Effector memory CD4-positive, alpha-beta T cell (primary cell): ENCODE data around the gene THAP10.
"Not testable (repeated sequence)": the region's sequence is repeated elsewhere in the genome, so short reads cannot be mapped to it uniquely, and the experiment has no call there.

Source experiments
- DNase-seq, 3 donors: peaks; one replicate each; pipeline ENCODE4 v3.0.0-alpha.2; 2020
- H3K27ac ChIP-seq: 2 replicates; pipeline ENCODE4 v1.7.0; 2013; ENCODE audit warnings: mild to moderate bottlenecking, low read length, moderate library complexity; ENCODE audit not compliant: insufficient read depth, poor library complexity, severe bottlenecking
- H3K27me3 ChIP-seq: replicated peaks from 2 replicates; pipeline ENCODE4 v1.7.0; 2013; ENCODE audit warnings: mild to moderate bottlenecking, low read length; ENCODE audit not compliant: insufficient read depth, control insufficient read depth, poor library complexity, severe bottlenecking
- H3K36me3 ChIP-seq: 2 replicates; pipeline ENCODE4 v1.7.0; 2013; ENCODE audit warnings: mild to moderate bottlenecking, low read length, moderate library complexity; ENCODE audit not compliant: control insufficient read depth, insufficient read depth
- H3K4me1 ChIP-seq: 2 replicates; pipeline ENCODE4 v1.7.0; 2013; ENCODE audit warnings: low read length, mild to moderate bottlenecking; ENCODE audit not compliant: control insufficient read depth, insufficient read depth, poor library complexity, severe bottlenecking
- H3K4me3 ChIP-seq: 2 replicates; pipeline ENCODE4 v1.7.0; 2013; ENCODE audit warnings: low read length, low read depth, mild to moderate bottlenecking; ENCODE audit not compliant: insufficient read depth, poor library complexity, severe bottlenecking
- H3K9me3 ChIP-seq: 2 replicates; pipeline ENCODE4 v1.7.0; 2013; ENCODE audit warnings: mild to moderate bottlenecking, low read length, moderate library complexity; ENCODE audit not compliant: control insufficient read depth

The THAP10 gene

DNA sequence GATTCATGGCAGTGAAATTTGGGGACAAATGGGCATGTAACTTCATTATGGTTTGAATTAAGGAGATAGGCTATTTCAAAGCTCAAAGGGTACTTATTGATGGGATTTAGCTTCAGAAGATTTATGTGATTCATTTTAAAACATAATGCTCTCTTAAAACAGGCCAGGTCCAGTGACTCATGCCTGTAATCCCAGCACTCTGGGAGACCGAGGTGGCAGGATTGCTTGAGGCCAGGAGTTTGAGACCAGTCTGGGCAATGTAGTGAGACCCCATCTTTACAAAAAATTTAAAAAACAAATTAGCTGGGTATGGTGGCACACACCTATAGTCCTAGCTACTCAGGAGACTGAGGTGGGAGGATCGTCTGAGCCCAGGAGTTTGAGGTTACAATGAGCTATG, 11.5 kb downstream of the THAP10 start:
- DNase-seq, result no peak
- Histone ChIP-seq H3K27ac (no peak overlapping the region), H3K9me3 (no peaks in the 10 kb centered on the region), H3K4me3 (no peak overlapping the region), H3K27me3 (no peaks in the 10 kb centered on the region), H3K4me1 (no peaks in the 10 kb centered on the region), H3K36me3 (no peaks in the 10 kb centered on the region)

DNA sequence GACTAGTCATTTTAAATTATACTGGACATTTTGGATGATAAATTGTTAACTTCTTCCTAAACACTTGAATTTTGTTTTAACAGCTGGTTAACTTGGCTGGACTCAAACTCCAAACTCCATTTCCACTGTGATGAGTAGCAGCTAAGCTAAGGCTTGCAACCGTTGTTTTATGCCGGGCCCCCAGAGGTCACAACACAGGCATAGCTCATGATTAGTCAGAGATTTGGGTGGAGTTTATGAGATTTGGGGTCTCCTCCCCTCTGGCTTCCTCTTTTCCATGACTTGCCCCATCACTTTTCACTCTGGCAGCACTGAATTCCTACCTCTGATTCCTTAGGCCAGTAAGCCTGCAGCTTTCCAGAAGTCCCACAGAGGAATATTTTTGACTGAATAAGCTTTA, 12.8 kb downstream of the THAP10 start:
- H3K4me3 ChIP-seq, result no peak overlapping the region
- no peak overlapping the region for H3K27ac ChIP-seq
- no peaks in the 10 kb centered on the region for H3K4me1 ChIP-seq
- H3K36me3 ChIP-seq, result no peaks in the 10 kb centered on the region
- DNase-seq, result no peak
- no peaks in the 10 kb centered on the region for H3K9me3 ChIP-seq
- no peaks in the 10 kb centered on the region for H3K27me3 ChIP-seq

DNA sequence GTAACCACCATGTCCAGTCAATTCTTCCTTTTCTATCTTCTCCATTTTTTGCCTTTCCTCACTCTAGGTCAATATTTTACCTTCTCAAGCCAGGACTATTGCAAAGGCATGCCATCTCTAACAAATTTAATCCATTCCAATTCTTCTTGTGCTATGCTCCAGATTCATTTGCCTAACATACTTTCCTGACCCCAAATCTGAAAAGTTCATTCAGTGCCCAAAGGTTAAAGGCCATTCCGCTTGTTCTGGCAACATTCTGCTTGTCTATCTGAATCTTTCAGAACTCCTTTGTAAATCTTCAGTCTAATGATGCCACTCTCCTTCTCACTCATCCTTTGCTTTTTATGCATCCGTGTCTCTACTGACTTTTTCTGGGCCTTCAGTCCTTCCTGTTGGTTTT, 15.6 kb downstream of the THAP10 start:
- DNase-seq, result no peak
- H3K4me1 ChIP-seq, result no peaks in the 10 kb centered on the region
- no peak overlapping the region for H3K27ac ChIP-seq
- no peak overlapping the region for H3K4me3 ChIP-seq
- H3K36me3 ChIP-seq, result no peaks in the 10 kb centered on the region
- no peaks in the 10 kb centered on the region for H3K27me3 ChIP-seq
- no peaks in the 10 kb centered on the region for H3K9me3 ChIP-seq

DNA sequence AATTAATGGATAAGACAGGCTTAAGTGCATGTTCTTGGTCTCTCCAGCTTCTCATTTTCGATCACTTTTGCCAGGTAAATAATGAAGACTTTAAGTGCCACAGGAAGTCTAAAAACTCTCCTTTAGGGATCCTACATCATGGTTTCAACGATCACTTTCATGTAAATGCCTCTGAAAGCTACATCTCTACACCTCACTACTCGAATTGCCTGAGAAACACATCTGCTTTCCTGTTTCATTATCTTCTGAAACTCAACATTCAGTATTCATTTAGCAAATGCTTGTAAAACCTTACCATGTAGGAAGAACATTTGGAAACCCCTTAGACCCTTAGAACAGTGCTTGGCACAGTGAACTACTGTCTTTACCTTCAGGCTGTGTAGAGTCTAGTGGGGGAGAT, 16.2 kb downstream of the THAP10 start:
- H3K27me3 ChIP-seq, result no peaks in the 10 kb centered on the region
- no peaks in the 10 kb centered on the region for H3K36me3 ChIP-seq
- no peaks in the 10 kb centered on the region for H3K4me1 ChIP-seq
- no peak overlapping the region for H3K27ac ChIP-seq
- no peak for DNase-seq
- no peak overlapping the region for H3K4me3 ChIP-seq
- no peaks in the 10 kb centered on the region for H3K9me3 ChIP-seq

DNA sequence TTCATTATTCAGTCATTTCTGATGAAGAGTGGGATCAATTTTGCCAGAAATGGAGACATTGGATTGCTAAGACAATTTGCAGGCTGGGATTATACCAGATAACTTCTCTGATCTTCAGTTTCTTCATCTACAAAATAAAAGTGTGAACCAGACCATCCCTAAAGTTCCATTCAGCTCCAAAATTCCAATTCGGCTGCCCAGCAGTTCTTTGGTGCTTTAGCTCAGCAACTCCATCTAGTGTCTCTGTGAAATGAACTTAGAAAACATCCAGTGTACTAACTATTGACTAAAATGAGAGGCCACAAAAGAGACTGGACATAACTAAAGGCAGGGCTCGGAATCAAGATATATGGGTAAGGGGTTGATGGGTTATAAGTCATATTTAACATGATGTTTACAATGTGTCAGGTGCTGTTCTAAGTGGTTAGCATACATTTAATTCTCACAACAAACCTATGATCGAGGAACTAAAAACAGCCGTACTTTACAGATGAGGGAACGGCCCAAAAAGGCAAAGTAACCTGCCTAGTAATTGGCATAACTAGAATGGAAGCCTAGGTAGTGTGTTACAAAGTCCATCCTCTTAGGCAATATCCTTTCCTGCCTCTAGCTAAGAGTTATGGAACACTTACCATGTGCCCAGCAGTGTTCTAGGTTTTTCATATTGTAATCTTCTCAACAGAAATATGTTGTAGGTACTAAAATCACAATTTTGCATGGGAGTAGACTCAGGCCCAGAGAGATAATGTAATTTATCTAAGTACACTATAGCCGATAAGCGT, 17.0 kb downstream of the THAP10 start:
- H3K27ac ChIP-seq, result no peak overlapping the region
- H3K4me1 ChIP-seq, result no peaks in the 10 kb centered on the region
- H3K36me3 ChIP-seq, result no peaks in the 10 kb centered on the region
- DNase-seq, result no peak
- H3K9me3 ChIP-seq, result no peaks in the 10 kb centered on the region
- no peak overlapping the region for H3K4me3 ChIP-seq
- H3K27me3 ChIP-seq, result no peaks in the 10 kb centered on the region

DNA sequence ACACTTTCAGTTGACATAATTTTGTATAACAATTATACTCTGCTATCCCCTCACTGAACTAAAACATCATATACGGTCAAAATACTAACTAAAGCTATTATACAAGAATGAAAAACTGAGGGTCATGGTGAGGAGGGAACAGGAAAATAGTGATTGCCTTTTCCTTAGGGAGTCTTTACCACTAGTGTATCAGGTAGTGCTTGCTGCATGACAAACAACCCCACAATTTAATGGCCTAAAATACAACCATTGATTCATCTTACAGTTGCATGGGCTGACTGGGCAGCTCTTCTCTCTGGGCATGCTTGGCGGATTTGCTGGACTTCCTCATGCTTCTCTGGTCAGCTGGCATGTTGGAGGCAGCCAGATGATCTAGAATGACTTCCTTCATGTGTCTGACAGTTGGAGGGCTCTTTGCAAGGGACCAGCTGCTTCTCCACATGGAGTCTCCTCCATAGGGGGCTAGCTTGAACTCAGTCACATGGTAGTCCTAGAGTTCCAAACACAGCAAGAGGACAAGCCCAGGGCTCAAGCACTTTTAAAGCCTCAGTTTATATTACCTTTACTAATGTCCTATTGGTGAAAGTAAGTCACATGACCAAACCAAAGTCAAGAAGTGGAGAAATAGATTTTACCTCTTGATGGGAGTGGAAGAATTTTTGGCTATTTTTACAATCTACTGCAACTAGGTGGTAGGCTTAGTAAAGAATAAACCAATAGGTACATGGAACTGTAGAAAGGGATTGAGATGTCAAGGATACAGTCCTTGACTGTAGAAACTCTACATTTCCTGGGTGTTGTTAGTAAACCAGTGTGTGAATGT, 18.8 kb downstream of the THAP10 start:
- H3K27me3 ChIP-seq, result no peaks in the 10 kb centered on the region
- H3K36me3 ChIP-seq, result no peaks in the 10 kb centered on the region
- no peaks in the 10 kb centered on the region for H3K9me3 ChIP-seq
- DNase-seq, result no peak
- H3K27ac ChIP-seq, result no peak overlapping the region
- H3K4me3 ChIP-seq, result no peak overlapping the region
- no peaks in the 10 kb centered on the region for H3K4me1 ChIP-seq

DNA sequence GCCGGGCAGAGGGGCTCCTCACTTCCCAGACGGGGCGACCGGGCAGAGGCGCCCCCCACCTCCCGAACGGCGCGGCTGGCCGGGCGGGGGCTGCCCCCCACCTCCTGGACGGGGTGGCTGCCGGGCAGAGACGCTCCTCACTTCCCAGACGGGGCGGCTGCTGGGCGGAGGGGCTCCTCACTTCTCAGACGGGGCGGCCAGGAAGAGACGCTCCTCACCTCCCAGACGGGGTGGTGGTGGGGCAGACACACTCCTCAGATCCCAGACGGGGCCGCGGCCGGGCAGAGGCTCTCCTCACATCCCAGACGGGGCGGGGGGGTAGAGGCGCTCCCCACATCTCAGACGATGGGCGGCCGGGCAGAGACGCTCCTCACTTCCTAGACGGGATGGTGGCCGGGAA, 20.7 kb downstream of the THAP10 start:
- DNase-seq, H3K27me3 ChIP-seq, H3K9me3 ChIP-seq, H3K4me1 ChIP-seq, H3K36me3 ChIP-seq, H3K27ac ChIP-seq, H3K4me3 ChIP-seq: not testable (repeated sequence)

DNA sequence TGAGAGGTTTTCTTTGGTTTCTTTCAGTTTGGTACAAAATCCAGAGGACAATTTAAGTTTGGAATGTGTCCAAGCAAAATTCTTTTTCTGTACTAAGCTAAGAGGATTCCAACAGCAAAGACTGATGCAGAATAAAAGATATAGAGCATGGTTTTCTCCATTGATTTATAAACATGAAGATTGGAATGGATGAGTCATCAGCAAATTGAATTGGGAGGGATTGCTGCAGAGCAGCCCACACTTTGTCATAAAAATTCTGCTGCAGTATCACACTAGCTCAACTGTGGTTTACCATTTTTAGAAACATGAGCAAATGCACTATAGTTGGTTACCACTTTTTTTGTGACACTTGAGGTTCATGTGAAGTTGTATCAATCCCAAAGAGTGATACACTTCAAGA, 22.2 kb downstream of the THAP10 start:
- Histone ChIP-seq H3K27me3 (no peaks in the 10 kb centered on the region), H3K4me1 (no peaks in the 10 kb centered on the region), H3K9me3 (no peaks in the 10 kb centered on the region), H3K4me3 (no peak overlapping the region), H3K36me3 (no peaks in the 10 kb centered on the region), H3K27ac (no peak overlapping the region)
- DNase-seq, result no peak

DNA sequence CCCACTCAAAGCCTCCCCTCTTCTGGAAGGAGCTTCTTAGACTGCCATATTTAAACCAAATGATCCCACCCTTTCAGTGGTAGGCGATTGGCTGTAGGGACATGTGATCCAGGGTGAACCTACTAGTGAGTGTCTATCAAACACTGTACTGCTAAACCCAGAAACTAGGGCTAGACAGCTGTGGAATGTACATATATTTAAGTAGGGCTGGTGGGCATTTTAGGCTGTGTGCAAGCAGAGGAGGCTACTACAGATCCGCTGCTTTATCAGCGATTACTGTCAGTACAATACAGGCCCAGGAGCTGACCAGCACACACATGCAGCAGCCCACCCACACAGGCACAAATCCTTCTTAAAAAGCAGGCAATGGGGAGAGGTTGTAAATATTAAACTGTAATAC, 22.9 kb downstream of the THAP10 start:
- H3K4me1 ChIP-seq, result no peaks in the 10 kb centered on the region
- H3K36me3 ChIP-seq, result no peaks in the 10 kb centered on the region
- no peak overlapping the region for H3K27ac ChIP-seq
- no peak overlapping the region for H3K4me3 ChIP-seq
- no peak for DNase-seq
- H3K27me3 ChIP-seq, result no peaks in the 10 kb centered on the region
- H3K9me3 ChIP-seq, result no peaks in the 10 kb centered on the region

DNA sequence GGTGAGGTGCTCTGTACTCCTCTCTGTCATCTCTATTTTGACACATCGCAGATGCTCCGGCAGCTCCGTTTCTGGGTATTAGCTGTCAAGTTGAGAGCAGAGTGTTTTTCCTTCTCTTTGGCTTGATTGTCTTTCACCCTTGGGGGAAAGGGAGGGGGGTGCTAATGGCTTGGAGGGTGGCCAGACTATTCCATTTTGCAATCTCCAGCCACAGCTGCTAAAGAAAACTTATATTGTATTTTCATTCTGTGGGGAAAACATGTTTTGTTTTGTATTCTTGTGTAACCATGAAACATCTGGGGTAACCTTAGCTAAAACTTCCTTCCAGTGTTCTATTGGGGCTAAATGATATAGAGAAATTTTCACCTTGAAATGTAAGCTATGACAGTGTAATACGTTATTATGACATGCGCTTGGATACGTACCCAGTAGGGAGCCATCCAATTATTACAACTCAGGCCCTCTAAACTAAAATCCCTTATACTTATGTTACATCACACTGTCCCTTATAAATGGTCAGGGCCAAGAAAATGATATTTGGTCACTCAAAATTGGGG, 24.2 kb downstream of the THAP10 start:
- H3K4me1 ChIP-seq, result no peaks in the 10 kb centered on the region

More for the DNA sequence above, 24.2 kb downstream of the THAP10 start:
- H3K27me3 ChIP-seq, result no peaks in the 10 kb centered on the region
- H3K27ac ChIP-seq, result no peak overlapping the region
- no peaks in the 10 kb centered on the region for H3K9me3 ChIP-seq
- DNase-seq, result no peak
- no peak overlapping the region for H3K4me3 ChIP-seq
- no peaks in the 10 kb centered on the region for H3K36me3 ChIP-seq
